Astrocyte (in vitro differentiated cells and primary cell): Measurements from ENCODE around the gene C6.

Experiments
- CTCF ChIP-seq: IDR thresholded peaks from 2 replicates; pipeline ENCODE4 v1.5.1; 2011; ENCODE audit warnings: low read depth, mild to moderate bottlenecking, inconsistent platforms, low read length, moderate library complexity; ENCODE audit not compliant: insufficient read depth
- EZH2 ChIP-seq: IDR thresholded peaks from 2 replicates; pipeline ENCODE4 v1.6.1; 2012; ENCODE audit warnings: mild to moderate bottlenecking, low read length, inconsistent platforms; ENCODE audit not compliant: insufficient read depth

GRCh38 chr5:41195228-41195627 lies 18.1 kb downstream of the C6 start:
- TF ChIP-seq CTCF (no peak), EZH2 (no peak)
